Measurements from ENCODE around the gene COMMD10. TPM values are rescaled to one million over a fixed set of nuclear protein-coding genes. Genes with fewer than 3 reads are reported as not detected.

Gene COMMD10
- total RNA-seq, 4 donors from 2014 or later, result 10.6 to 34.6 (median 15.2) TPM

- Histone ChIP-seq H3K36me3 (no peaks in the 10 kb centered on the region), H3K9me3 (no peaks in the 10 kb centered on the region), H3K27ac (no peak overlapping the region), H3K27me3 (no peaks in the 10 kb centered on the region), H3K4me1 (no peaks in the 10 kb centered on the region), H3K4me3 (no peak overlapping the region)
- in situ Hi-C loops (cut with MboI; ENCODE audit: low sequenced_read_pairs in 4 of 4) (loop anchor here in 2 of 4 donors (25.0 kb wide), 2 partner anchors 171 to 771 kb away; partner anchors contain the start of gene CCDC112 (in 1 of the 2)), intact Hi-C loops (cut with DNase I; ENCODE audit: low total_unique reads) (no loop called here)
- ATAC-seq (no peak), DNase-seq (no peak)
- TF ChIP-seq POLR2A (IDR thresholded peaks at IDR 0.05) (no peak), CTCF (IDR thresholded peaks at IDR 0.05 in 4 of 5, conservative IDR thresholded peaks at IDR 0.05 in 1 of 5) (no peak)
These were observed 26.4 kb upstream of the COMMD10 start for GRCh38 chr5:116058346-116058936.

GRCh38 chr5:116062352-116062751 is 22.5 kb upstream of the COMMD10 start:
- Histone ChIP-seq H3K27ac (no peak overlapping the region), H3K27me3 (peaks cover 0 to 3% (median 0%) of the 10 kb centered on the region in 3 donors), H3K4me3 (no peak overlapping the region), H3K9me3 (no peaks in the 10 kb centered on the region), H3K36me3 (no peaks in the 10 kb centered on the region), H3K4me1 (no peaks in the 10 kb centered on the region)
- no peak for DNase-seq
- TF ChIP-seq POLR2A (IDR thresholded peaks at IDR 0.05), result no peak
- TF ChIP-seq CTCF (IDR thresholded peaks at IDR 0.05 in 4 of 5, conservative IDR thresholded peaks at IDR 0.05 in 1 of 5), result no peak
- ATAC-seq, result no peak
- in situ Hi-C loops (cut with MboI; ENCODE audit: low sequenced_read_pairs in 4 of 4), result loop anchor here in 2 of 4 donors (25.0 kb wide), 2 partner anchors 175 to 775 kb away; partner anchors contain the start of gene CCDC112 (in 1 of the 2)
- intact Hi-C loops (cut with DNase I; ENCODE audit: low total_unique reads), result no loop called here

GRCh38 chr5:116063950-116064349 is 20.9 kb upstream of the COMMD10 start:
- intact Hi-C loops (cut with DNase I; ENCODE audit: low total_unique reads), result no loop called here
- Histone ChIP-seq H3K27ac (no peak overlapping the region), H3K36me3 (no peaks in the 10 kb centered on the region), H3K9me3 (no peaks in the 10 kb centered on the region), H3K27me3 (peaks cover 0 to 3% (median 0%) of the 10 kb centered on the region in 3 donors), H3K4me3 (no peak overlapping the region), H3K4me1 (no peaks in the 10 kb centered on the region)
- TF ChIP-seq POLR2A (IDR thresholded peaks at IDR 0.05) (no peak), CTCF (IDR thresholded peaks at IDR 0.05 in 4 of 5, conservative IDR thresholded peaks at IDR 0.05 in 1 of 5) (no peak)
- ATAC-seq (no peak), DNase-seq (no peak)
- in situ Hi-C loops (cut with MboI; ENCODE audit: low sequenced_read_pairs in 4 of 4), result loop anchor here in 2 of 4 donors (25.0 kb wide), 2 partner anchors 177 to 777 kb away; partner anchors contain the start of gene CCDC112 (in 1 of the 2)

GRCh38 chr5:116068028-116068632 is 16.7 kb upstream of the COMMD10 start:
- H3K36me3 ChIP-seq, result no peaks in the 10 kb centered on the region
- H3K4me1 ChIP-seq, result no peaks in the 10 kb centered on the region
- TF ChIP-seq CTCF (IDR thresholded peaks at IDR 0.05 in 4 of 5, conservative IDR thresholded peaks at IDR 0.05 in 1 of 5), result peak; percentile 54 to 83 (median 81)
- no peak for TF ChIP-seq POLR2A (IDR thresholded peaks at IDR 0.05)
- DNase-seq, result no peak
- H3K4me3 ChIP-seq, result no peak overlapping the region
- no peak overlapping the region for H3K27ac ChIP-seq
- intact Hi-C loops (cut with DNase I; ENCODE audit: low total_unique reads) (loop anchor here (2.0 kb wide), 1 partner anchor 433 kb away; no protein-coding TSS in a partner anchor), in situ Hi-C loops (cut with MboI; ENCODE audit: low sequenced_read_pairs in 4 of 4) (loop anchor here in 2 of 4 donors (25.0 kb wide), 2 partner anchors 181 to 781 kb away; partner anchors contain the start of gene CCDC112 (in 1 of the 2))
- no peak for ATAC-seq
- peaks cover 0 to 3% (median 0%) of the 10 kb centered on the region in 3 donors for H3K27me3 ChIP-seq
- no peaks in the 10 kb centered on the region for H3K9me3 ChIP-seq
